ENCODE measurements around the gene RELT.

RELT gene

GRCh38 chr11:73393479-73394415 is 17.5 kb downstream of the RELT start:
- DNase-seq: peak; percentile 91

GRCh38 chr11:73394416-73395296 is 18.5 kb downstream of the RELT start:
- DNase-seq: no peak

DNA sequence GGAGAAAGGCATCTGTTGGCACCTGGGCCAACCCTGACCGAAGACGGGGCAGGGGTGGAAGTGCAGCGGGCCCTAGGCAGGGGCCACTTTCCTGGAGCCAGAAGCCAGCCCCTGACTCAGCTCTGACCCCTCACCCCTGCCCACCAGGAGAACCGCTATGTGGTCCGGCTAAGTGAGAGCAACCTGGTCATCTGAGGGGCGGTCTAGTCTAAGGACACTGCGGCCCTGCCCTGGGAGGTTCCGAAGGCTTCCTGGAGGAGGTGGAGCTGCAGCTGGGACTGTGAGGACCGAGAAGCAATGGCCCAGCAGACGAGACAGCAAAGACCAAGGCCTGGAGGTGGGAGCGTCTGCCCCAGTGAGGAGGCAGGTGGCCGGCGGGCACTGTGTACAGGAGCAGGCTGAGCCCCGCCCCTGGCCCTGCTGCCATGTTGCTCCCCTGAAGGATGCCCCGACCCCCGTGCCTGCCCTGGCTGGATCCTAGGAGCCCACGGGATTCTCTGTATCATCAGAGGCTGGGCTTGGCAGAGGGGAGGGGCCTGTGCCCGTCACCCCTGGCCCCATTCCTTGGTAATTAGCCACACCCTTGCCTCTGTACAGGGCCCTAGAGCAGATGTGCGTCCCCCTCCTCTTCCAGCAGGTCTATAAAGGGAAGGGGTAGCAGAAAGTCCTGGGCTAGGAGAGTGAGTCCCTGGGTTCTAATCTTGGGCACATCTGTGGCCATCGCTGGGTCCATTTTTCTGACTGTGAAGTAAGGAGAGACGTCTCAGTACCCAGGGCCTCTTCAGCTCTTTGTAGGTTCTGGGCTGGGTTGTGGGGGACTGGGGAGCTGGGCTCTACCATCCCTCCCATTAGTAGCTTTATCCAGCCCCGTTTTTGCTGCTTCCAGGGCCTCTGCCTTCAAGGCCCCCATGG is 19.4 kb downstream of the RELT start:
- DNase-seq: no peak

DNA sequence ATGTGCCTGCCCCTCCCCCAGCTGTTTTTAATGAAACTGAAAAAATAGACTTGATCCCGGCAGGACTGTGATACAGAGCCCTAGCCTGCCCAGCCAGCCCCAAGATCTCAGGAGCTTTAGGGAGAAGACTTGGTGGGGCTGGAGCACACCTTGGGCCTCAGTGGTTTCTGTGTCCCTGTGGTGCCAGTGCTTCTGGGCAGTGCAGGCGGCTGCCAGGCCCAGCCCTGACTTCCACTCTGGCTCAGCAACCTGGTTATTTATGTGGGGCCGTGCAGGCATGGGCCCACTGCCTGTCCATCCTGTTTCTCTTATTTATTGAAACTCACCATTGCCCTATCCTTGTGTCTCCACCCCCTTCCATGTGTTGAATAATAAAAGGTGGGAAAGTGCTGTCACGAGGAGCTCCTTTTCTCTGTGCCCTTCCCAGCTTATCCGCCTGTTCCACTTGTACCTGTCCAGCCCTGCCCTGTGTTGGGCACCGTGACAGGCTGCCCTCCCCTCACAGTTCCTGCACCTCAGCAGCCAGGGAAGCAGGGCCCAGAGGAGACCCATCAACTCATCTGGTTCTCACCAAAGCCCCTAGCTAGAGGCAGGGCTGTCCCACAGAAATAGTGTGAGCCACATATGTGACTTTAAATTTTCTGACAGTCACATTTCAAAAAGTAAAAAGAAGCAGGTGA is 20.2 kb downstream of the RELT start:
- DNase-seq: no peak

- no peak for DNase-seq
Observed at GRCh38 chr11:73396985-73397384, 20.8 kb downstream of the RELT start.

DNA sequence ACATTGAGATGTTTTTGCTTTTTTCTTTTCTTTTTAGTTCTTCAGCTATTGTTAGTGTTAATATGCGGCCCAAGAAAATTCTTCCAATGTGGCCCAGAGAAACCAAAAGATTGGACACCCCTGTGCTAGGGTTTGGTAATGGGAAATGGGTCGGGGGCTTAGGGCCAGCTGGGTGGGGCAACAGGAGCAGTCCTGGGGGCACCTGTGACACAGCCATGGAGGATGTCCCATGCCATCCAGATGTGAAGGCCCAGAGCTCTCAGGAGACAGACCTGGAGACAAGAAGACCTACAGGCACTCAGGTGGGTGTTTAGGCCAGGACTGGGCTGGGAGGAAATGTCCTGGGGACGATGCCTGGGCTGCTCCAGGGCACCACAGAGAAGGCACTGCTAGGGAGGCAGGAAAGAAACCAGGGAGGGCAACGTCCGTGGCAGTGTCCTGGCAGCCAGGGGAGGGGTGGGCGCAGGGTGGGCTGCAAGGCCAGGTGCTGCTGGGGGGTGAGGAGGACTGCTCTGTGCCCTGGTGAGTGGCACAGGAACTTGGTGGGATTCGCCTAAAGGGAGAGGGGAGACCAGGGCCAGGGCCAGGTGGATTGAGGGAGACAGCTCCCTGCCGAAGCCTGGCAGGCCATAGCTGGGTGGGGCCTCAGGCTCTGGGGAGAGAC is 21.4 kb downstream of the RELT start:
- no peak for DNase-seq

GRCh38 chr11:73398132-73398526 is 21.9 kb downstream of the RELT start:
- DNase-seq: no peak

DNA sequence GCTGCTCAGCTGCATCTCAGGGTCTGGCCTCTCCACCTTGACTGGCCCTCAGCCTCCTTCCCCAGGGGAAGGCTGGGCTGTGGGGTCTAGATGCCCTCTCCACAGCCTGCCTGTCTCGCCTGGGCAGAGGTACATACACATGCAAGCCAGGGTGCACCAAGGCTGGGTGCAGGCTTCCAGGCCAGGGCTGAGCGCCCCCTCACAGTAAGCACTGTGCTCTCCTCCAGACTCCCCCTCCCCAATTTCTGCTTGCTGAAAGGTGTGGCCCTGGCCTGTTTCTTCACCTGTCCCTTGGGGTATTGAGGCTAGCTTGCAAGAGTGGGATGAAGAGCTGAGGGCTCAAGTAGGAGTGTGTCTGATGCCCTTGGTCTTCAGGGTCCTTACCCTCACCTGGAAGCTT is 22.5 kb downstream of the RELT start:
- no peak for DNase-seq

DNA sequence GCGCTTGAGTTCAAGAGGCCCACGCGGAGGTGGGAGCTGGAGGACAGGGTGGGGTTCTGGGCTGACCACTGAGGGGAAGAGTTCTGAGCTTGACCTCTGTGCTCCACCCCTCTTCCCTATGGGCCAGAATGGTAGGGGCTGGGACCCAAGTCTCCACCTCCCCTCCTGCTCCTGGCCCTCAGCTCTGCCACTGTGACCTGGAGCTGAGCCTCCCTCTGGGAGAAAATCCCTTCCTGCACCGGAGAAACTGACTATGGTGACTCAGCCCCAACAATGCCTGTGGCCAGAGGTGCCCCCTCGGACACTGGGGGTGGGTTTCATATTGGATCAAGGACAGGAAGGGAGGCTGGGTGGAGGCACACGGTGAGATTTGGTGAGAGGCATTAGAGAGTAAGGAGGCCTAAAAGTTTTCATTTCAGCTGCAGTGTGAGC is 23.0 kb downstream of the RELT start:
- DNase-seq: no peak

GRCh38 chr11:73399636-73400035 is 23.4 kb downstream of the RELT start:
- DNase-seq: peak; percentile 67

DNA sequence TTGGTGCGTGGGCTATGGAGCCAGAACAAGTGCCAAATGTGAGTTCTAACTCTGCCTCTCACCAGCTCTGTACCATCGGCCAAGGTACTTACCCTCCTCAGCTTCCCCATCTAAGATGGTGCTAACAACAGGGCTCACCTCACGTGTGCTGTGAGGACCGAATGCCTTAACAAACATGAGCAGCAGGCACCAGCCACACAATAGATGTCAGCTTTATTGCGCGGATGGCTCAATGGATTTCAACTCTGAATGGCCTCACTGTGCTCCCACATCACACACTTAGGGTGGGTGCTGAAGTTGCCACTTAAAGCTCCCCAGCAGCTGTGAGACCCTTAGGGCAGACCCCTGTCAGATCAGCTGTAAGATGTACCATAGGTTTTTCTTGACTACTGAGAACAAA is 24.1 kb downstream of the RELT start:
- DNase-seq: no peak

GRCh38 chr11:73401217-73401923 is 25.2 kb downstream of the RELT start:
- DNase-seq: no peak

GRCh38 chr11:73401924-73402833 is 26.0 kb downstream of the RELT start:
- no peak for DNase-seq

DNA sequence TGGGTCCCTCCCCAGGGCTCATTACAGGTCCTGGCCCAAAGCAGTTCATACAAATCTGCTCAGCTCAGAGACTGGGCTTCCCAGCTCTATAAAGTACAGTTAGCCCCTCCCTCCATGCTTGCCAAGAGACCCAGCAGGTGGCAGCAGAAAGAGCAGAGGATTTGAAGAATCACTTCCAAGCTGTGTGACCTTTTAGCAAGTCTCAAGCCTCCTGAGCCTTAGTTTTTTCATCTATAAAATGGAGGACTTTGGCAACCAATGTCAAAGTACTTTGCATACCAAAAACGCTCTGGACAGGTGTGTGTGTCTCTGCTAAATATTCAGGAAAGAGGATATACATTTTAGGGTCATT is 26.6 kb downstream of the RELT start:
- peak; percentile 73 for DNase-seq

DNA sequence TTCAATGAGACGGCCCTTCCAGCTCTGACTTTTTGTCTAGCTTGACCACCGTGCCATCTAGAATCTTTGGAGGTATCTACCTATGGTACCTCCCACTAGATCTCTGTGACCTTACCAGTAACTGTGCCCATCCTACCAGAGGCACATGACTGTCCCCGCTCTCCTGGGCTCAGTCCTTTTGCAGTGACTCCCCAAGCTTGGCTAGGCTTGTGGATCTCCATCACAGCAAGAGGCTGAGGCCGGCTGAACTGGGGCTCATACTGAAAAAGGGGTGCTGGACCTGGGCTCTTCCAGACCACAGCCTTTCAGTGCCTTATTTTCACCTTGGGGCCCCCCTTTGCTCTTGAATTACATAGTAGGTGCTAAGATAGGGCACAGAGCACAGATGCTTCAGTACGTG is 27.3 kb downstream of the RELT start:
- no peak for DNase-seq

GRCh38 chr11:73404048-73404447 is 27.8 kb downstream of the RELT start:
- DNase-seq: peak; percentile 80

GRCh38 chr11:73404506-73405145 is 28.4 kb downstream of the RELT start:
- DNase-seq: no peak

- DNase-seq: no peak
Observed at GRCh38 chr11:73405146-73405510, 28.9 kb downstream of the RELT start.

DNA sequence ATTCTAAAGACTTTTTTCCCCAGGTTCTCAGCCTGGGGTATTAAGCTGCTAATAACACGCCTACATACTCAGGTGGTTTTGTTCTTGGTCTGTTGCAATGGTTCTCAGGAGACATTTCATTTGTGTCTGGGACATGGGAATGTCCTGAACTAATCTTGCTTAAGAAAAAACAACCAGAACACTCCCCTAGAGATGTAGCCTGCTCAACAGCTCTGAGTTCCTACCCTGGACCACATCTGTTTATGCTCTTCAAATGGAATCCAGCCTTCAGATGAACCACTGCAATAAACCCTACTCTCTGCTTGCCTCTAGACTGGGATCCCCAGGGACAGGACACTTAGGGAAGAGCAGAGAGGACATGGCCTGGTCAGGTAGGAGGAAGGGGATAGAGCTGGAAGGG is 29.9 kb downstream of the RELT start:
- no peak for DNase-seq

Data from hematopoietic multipotent progenitor cell treated with erythropoietin and hydrocortisone succinate and interleukin-3 and kit ligand, for 4 days (in vitro differentiated cells).